ENCODE data around the gene HSPG2.
A peak's percentile ranks its signal among the peaks of the same experiment; 100 is the strongest.
"Not testable (repeated sequence)": the region's sequence is repeated elsewhere in the genome, so short reads cannot be mapped to it uniquely, and the experiment has no call there.

Gene HSPG2

DNA sequence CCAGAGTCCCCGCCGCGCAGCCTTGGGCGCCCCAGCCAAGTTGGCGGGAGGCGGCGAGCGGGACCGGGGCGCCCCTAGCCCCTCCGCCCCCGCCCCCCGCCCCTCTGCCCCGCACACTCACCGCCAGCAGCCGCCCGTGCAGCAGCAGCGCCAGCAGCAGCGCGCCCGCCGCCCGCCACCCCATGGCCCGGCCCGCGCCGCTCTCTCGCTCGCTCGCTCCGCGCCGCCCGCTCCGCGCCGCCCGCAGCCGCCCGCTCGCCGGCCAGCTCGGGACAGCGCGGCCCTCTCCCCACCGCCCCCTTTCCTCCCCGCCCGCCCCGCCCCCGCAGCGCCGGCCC is at the start of gene HSPG2:
HSPG2 (minus strand) TSS at position 277 of the 338 bp plus-strand sequence; CDS start at position 184, 93 bp downstream.
- DNase-seq (ENCODE audit: low read depth, low spot score) = no peak

DNA sequence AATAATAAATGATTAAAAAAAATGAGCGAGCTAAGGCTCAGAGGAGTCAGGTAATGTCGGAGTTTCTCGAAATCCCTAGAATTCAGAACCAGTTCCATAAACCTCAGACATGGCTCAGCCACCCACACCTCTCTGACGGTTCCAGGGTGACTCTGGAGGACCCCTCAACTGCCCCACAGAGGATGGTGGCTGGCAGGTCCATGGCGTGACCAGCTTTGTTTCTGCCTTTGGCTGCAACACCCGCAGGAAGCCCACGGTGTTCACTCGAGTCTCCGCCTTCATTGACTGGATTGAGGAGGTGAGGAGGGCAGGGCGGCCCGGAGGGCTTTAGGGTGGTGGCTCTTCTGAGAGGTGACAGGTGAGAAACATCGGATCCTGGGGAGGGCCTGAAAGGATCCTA is 49.3 kb upstream of the HSPG2 start:
- DNase-seq (ENCODE audit: low read depth, low spot score) = not testable (repeated sequence)

DNA sequence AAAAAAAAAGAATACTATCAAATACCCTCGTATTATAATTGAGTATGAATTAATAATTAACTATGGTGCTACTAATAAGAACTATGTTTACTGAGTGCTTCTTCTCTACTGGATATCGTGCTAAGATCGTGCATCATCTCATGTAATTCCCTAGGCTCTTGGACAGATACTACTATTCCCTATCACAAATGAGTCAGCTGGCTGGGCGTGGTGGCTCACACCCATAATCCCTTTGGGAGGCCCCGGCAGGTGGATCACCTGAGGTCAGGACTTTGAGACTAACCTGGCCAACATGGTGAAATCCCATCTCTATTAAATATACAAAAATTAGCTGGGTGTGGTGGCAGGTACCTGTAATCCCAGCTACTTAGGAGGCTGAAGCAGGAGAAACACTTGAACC is 48.8 kb upstream of the HSPG2 start:
- not testable (repeated sequence) for DNase-seq (ENCODE audit: low read depth, low spot score)

DNA sequence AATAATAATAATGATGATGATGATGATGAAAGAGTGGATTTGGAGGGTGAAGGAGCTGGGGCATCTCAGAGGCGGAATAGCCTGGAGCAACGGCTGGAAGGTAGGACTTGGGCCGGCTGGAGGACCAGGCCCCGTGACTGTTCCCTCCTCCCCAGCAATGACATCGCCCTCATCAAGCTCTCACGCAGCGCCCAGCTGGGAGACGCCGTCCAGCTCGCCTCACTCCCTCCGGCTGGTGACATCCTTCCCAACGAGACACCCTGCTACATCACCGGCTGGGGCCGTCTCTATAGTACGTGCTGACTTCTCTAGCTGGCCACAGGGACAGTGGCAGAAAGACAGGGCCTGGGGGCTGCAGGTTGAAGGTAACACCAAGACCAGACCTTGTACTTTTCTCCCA is 46.4 kb upstream of the HSPG2 start:
- DNase-seq (ENCODE audit: low read depth, low spot score) = not testable (repeated sequence)

DNA sequence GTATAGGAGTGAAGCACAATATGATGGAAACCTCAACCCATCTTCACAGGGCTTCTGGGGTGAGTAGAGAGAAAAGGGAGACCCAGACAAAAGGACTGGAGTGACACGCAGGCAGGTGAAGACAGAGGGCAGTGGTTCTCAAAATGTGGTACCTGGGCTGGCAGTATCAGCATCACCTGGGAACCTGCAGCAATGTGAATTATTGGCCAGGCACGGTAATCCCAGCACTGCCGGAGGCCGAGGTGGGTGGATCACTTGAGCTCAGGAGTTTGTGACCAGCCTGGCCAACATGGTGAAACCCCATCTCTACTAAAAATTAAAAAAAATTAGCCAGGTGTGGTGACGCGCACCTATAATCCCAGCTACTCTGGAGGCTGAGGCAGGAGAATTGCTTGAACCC is 45.0 kb upstream of the HSPG2 start:
- DNase-seq (ENCODE audit: low read depth, low spot score) = not testable (repeated sequence)

DNA sequence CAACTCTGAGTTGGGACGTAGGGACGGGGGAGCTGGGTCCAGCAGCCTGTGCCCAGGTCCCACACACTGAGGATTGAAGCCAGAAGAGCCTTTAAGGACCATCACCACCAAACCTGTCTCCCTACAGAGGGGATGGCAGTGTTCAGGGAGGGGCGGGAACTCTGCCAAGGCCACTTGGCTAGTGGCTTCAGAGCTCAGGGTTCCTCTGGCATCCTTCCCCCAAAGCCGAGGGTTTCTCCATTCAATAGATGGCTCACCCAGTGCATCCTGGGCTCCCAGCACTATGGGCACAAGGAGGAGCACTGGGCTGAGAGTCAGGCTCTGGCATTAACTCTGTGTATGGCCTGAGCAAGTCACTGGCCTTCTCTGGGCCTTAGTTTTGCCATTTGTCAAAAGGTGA is 44.1 kb upstream of the HSPG2 start:
- DNase-seq (ENCODE audit: low read depth, low spot score) = not testable (repeated sequence)

DNA sequence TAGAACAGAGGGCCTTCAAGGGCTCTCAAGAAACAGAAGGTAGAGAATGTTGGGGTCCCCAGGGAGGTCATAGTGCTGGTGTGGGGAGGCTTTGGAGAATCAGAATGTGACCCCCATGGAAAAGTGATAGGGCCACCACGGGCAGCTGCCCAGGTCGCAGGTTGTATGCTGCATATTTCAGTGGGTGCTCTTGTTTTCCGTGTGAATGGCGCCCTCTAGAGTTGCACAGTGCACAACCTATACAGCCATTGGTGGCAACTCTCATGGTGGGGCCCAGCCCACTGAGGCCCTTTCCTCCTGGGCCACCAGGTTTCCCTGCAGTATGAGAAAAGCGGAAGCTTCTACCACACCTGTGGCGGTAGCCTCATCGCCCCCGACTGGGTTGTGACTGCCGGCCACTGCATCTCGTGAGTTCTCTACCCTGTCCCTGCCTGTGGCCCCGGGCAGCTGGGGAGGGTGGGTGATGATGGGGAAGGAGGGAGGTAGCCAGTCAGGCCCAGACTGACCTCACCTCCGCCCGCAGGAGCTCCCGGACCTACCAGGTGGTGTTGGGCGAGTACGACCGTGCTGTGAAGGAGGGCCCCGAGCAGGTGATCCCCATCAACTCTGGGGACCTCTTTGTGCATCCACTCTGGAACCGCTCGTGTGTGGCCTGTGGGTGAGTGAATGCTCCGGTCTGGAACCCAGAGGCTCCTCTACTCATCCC is 43.6 kb upstream of the HSPG2 start:
- not testable (repeated sequence) for DNase-seq (ENCODE audit: low read depth, low spot score)

DNA sequence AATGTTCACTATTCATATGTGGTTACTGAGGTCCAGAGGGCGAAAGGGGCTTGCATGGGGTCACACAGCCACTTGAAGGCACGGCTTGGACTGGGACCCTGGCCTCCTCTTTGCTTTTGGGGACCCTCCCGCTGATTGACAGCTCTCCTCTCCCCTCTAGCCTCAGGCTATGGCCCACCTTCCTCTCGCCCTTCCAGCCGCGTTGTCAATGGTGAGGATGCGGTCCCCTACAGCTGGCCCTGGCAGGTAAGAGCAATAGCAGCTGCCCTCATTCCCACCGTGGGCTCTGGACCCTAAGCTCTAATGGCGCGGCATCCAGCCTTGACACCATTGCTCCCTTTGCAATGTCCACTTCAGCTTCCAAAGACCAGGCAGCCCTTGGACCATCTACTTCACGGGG is 41.1 kb upstream of the HSPG2 start:
- not testable (repeated sequence) for DNase-seq (ENCODE audit: low read depth, low spot score)

DNA sequence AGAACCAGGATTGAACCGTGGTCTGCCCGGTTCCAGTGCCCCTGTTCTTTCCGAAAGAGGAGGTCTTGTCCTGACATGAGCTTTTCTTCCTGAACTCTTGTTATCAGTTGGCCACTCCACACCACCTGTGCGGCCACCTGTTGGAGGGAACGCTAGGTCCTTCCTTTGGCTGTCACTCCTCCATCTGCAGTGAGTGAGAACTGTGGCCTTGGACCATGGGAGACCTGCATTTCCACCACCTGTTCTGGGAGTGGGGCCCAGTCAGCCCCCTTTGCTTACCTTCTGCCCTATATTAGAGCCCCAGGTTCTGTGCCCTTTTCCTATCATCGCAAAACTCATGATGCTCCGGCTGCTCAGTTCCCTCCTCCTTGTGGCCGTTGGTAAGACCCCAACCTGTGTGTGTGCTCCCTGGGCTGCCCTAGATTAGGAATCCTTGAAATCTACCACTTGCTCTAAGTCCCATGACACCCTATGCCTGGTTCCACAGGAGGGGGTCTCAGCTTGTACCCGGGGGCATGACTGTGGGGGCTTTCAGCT is 39.7 kb upstream of the HSPG2 start, which contains the start of gene CELA3B:
CELA3B (plus strand) TSS at position 320 of the 537 bp plus-strand sequence; CDS start at position 338, 18 bp downstream.
- DNase-seq (ENCODE audit: low read depth, low spot score) = not testable (repeated sequence)

DNA sequence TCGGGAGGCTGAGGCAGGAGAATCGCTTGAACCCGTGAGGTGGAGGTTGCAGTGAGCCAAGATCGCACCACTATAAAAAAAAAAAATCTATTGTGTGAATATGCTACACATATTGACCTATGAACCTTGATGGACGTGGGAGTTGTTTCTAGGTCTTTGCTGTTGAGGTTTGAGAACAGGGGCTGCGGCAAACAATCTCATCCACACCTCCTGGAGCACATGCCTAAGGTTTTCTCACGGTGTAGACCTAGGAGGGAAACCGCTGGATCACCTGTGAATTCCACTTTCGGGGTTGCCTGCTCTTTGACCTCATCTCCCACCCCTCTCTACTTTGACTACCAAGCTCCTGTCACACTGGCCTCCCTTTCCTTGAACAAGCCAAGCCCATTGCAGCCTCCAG is 38.2 kb upstream of the HSPG2 start:
- DNase-seq (ENCODE audit: low read depth, low spot score) = not testable (repeated sequence)

DNA sequence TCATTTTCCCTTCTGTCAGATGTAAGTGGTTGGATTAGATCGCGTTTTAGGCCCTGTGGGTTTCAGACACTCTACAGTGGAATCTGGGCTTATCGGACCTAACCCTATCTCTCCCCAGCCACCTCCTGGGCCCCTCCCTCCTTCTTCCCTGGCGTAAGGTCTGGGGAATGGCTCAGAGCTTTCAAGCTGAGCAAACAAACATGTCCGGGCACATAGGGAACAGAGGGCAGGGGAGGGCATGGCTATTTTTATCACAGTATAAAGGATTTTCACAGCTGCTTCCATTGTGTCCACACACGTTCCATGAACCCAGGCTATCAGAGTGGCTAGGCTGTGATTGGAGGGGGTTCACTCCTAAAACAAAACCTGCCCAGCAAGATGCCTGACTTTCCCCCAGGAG is 37.6 kb upstream of the HSPG2 start:
- not testable (repeated sequence) for DNase-seq (ENCODE audit: low read depth, low spot score)

DNA sequence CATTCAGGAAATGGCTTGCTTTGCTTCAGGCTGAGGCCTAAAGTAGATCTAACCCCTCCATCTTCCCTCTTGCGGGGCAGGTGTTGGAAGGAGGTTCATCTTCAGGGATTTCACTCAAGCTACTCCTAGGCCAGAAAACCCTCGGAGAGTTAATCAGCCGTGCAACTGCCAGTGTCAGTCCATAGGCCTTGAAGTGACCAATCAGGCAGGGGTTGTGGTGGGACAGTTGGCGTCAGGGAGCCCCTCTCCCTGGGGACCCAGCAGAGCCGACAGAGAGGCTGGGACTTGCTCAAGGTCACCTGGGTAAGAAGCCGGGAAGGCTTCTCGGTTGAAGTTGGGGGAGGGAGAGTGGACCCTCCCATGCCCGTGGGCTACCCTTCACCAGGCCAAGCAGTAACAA is 36.8 kb upstream of the HSPG2 start:
- DNase-seq (ENCODE audit: low read depth, low spot score) = not testable (repeated sequence)

DNA sequence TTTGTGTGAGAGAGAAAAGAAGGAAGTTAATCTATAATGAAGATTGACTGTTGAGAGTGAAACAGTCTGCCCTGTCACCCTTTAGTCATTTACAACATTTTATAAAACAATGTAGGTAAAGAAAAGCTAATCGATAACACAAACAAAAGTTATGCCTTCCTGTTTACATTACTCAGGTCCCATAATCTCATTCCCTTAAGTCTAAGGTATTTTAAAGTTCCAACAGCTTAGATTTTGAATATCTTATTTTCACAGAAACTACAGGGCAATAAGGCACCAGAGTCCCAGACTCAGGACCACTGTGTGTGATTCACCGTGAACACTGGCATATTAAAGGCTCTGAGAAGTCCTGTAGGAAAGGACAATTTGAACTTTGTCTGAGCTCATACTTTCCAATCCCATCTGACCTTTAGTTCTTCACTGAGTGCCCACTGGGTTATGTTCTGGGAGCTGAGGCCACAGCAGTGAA is 35.9 kb upstream of the HSPG2 start:
- not testable (repeated sequence) for DNase-seq (ENCODE audit: low read depth, low spot score)

DNA sequence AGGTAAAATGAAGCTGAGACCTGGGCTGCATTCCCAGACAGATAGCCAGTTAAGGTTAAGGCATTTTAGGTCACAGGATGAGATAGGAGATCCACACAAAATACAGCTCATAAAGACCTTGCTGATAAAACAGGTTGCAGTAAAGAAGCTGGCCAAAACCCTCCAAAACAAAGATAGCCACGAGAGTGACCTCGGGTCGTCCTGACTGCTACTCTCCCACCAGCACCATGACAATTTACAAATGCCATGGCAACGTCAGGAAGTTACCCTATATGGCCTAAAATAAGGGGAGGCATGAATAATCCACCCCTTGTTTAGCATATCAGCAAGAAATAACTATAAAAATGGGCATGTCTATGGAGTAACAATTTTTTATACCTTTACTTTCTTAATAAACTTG is 33.4 kb upstream of the HSPG2 start:
- DNase-seq (ENCODE audit: low read depth, low spot score) = not testable (repeated sequence)

DNA sequence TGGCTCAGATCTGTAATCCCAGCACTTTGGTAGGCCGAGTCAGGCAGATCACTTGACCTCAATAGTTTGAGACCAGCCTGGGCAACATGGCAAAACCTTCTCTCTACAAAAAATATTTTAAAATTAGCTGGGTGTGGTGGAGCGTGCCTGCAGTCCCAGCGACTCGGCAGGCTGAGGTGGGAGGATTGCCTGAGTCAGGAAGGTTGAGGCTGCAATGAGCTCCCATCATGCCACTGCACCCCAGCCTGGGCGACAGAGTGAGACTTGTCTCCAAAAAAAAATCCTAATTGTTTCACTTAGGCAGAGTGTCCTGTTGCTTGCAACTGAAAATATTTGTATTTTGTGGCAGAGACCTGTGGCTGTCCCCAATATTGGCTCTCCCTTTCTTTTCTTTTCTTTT is 32.0 kb upstream of the HSPG2 start:
- DNase-seq (ENCODE audit: low read depth, low spot score) = not testable (repeated sequence)

DNA sequence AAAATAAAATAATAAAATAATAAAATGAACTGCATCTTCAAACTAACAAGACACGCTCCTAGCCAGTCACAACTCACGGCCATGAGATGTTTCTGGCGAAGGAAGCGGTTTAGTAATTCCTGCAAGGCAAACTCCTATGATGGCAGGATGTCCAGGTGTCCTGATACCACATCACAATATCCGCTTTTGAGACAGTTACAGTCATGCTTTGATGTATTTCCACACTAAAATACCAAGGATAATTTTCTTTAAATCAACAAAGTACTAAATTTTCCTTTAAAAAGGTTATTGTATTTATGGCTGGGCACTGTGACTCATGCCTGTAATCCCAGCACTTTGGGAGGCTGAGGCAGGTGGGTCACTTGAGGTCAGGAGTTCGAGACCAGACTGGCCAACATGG is 30.1 kb upstream of the HSPG2 start:
- not testable (repeated sequence) for DNase-seq (ENCODE audit: low read depth, low spot score)

DNA sequence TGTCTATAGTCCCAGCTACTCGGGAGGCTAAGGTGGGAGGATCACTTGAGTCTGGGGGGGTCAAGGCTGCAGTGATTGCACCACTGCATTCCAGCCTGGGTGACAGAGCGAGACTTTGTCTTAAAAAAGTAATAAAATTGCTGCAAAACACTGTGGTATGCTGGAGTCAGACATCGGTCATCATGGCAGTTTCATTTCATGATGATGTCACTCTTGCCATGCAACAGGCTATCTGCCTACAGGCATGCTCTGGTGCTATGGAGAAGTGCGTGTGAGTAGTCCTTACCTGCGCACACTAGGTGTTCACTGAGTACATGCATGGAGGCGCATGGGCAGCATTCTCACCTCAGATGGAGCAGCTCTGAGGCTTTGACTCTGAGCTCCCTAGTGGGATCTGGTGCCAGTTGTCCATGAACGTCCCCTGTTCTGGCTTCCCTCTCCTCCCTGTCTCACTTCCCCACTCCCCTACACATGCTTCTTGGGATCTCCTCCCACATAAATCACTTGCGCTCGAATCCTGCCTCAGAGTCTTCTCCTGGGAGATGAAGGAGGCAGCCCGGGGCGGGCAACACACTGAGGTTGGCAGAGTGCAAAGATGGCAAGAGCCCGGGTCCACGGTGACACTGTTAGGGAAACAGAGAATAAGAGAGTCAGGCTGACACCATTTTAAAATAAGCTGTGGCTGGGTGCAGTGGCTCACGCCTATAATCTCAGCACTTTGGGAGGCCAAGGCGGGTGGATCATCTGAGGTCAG is 29.3 kb upstream of the HSPG2 start:
- no peak for DNase-seq (ENCODE audit: low read depth, low spot score)

DNA sequence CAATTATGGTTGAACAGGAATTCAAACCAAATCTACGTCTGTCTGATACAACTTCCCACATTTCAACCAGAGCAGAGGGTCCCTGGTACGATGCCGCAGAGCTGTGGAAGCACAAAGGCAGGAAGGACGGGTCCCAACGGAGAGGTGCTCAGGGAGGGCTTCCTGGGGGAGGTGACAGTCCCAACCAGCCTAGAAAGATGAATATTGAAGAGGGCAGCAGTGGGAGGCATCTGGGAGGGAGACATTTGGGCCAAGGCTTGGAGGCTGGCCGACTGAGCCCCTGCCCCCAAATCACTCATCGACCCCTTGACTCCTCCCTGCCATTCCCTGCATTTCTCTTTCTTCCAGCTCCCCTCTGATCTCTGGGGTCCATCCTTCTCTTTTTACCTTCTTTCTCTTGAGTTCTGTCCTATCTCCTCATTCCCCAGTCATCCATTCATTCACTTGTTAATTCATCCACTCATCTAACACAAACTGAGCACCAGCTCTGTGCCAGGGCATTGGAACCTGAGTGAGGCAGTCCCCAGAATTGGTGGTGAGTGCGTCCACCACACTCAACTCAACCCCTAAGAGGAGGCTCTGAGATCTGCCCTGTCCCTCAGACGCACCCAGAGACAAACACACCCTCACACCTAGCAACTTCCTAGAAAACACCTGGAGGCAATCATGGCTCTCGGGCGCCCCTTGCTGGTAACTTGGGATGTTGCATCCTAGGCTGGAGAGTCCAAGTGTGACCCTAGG is 26.5 kb upstream of the HSPG2 start:
- DNase-seq (ENCODE audit: low read depth, low spot score) = peak; percentile 26

DNA sequence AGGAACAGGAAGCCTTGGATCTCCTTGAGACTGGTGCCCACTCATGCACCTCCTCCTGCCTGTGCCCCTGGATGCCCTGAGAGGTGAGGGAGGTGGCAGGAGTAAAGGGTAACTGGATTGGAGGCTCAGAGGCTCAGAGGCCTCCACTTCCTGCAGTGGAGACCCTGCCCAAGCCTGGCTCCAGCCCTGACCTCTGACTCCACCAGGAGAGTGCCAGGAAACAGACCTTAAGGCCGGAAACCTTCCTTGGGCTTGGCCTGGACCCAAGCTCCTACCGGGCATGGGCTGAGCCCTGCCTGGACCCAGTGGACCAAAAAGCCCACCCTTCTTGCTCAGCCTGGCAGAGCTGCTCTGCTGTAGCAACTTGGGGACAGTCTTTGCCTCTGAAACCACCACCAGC is 24.7 kb upstream of the HSPG2 start:
- DNase-seq (ENCODE audit: low read depth, low spot score) = no peak

DNA sequence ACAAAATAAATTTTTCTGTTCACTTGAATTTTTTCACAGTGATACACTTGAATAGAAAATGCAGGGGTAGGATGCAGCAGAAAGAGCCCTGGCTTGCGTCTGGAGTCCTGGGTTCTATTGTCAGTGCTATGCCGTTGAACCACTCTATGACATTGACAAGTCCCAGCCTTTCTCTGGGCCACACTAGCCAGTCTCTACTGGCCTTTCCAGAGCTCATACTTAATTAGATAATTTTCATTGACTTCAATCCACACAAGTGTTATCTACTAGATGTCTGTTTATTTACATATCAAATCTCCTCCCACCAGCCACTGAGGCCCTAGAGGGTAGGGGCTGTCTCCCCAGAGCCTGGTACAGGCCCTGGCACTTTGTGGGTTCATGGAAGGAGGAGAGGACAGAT is 24.2 kb upstream of the HSPG2 start:
- DNase-seq (ENCODE audit: low read depth, low spot score) = no peak

DNA sequence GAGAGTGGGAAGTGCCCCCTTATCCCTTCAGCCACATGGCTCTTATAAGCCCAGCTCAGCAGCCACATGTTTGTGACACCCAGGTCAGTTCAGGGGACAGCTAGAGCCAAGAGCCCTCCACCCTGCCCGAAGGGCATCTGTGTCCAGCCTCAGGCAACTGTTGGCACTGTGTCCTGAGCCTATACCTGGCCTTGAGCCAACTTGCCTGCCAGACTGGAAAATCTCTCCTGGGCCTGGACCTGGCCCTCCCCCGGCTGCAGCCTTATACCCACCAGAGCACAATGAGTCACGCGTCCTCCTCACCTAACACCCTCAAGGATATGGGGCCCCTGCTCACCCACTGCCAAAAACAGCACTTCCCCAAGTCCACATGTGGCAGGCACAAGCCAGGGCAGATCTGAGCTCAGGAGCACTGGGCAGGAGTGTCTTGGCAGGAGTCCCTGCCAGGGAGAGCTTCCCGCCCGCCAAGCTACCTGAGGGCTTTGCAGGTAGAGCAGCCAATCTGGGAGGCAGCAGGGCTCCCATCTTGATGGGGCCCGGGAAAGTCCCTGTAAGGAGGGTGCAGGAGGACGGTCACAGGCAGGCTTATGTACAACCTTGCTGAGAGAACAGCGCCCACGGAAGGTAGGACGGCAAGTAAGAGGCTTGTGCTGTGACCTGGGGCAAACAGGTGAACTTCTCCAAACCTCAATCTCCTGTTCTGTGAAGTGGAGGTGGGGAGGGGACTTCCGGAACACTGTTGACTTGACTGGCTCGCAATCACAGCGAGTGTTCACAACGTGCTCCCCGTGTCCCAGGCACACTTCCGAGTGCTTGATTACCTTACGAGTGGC is 19.8 kb upstream of the HSPG2 start:
- DNase-seq (ENCODE audit: low read depth, low spot score) = no peak
